Astrocyte (in vitro differentiated cells and primary cell): ENCODE measurements around the gene PKP3. TPM values are rescaled to one million over a fixed set of nuclear protein-coding genes. Genes with fewer than 3 reads are reported as not detected.
"Not testable (repeated sequence)": the region's sequence is repeated elsewhere in the genome, so short reads cannot be mapped to it uniquely, and the experiment has no call there.

Source experiments
- DNase-seq: peaks from one replicate; pipeline ENCODE4 v3.0.0-alpha.2; 2010; ENCODE audit warnings: low read depth
- FAIRE-seq: peaks from 2 replicates; lab custom pipeline; 2011; peaks lifted over from hg19 to GRCh38; lab: Jason Lieb, UNC
- H2AFZ ChIP-seq: 2 replicates; pipeline ENCODE4 v1.6.0; 2012; ENCODE audit warnings: low read depth, low read length, inconsistent platforms
- H3K27ac ChIP-seq: 2 replicates; pipeline ENCODE4 v1.5.1; 2011; ENCODE audit warnings: low read depth, low read length, inconsistent platforms
- H3K27me3 ChIP-seq: 2 replicates; pipeline ENCODE4 v1.6.0; 2011; ENCODE audit warnings: low read length, inconsistent platforms; ENCODE audit not compliant: insufficient read depth
- H3K36me3 ChIP-seq: 2 replicates; pipeline ENCODE4 v1.5.1; 2011; ENCODE audit warnings: low read length, inconsistent platforms; ENCODE audit not compliant: insufficient read depth
- H3K4me1 ChIP-seq: 2 replicates; pipeline ENCODE4 v1.5.1; 2011; ENCODE audit warnings: low read length, inconsistent platforms; ENCODE audit not compliant: insufficient read depth
- H3K4me2 ChIP-seq: 2 replicates; pipeline ENCODE4 v1.6.0; 2012; ENCODE audit warnings: low read length, inconsistent platforms
- H3K4me3 ChIP-seq: 2 replicates; pipeline ENCODE4 v1.5.1; 2011; ENCODE audit warnings: low read depth, mild to moderate bottlenecking, low read length, inconsistent platforms; ENCODE audit not compliant: insufficient read depth
- H3K79me2 ChIP-seq: 2 replicates; pipeline ENCODE4 v1.6.0; 2012; ENCODE audit warnings: mild to moderate bottlenecking, low read length, inconsistent platforms; ENCODE audit not compliant: insufficient read depth
- H3K9ac ChIP-seq: 2 replicates; pipeline ENCODE4 v1.6.0; 2012; ENCODE audit warnings: mild to moderate bottlenecking, low read length, inconsistent platforms
- H3K9me3 ChIP-seq: 2 replicates; pipeline ENCODE4 v1.5.1; 2012; ENCODE audit warnings: low read depth, mild to moderate bottlenecking, low read length, inconsistent platforms; ENCODE audit not compliant: insufficient read depth
- H4K20me1 ChIP-seq: 2 replicates; pipeline ENCODE4 v1.6.0; 2012; ENCODE audit warnings: low read length, inconsistent platforms; ENCODE audit not compliant: insufficient read depth
- H3K27ac Mint-ChIP-seq: one replicate; pipeline ENCODE4 v1.8.0; 2021; ENCODE audit warnings: mild to moderate bottlenecking, mixed read lengths; ENCODE audit not compliant: unreplicated experiment
- H3K27me3 Mint-ChIP-seq: one replicate; pipeline ENCODE4 v1.8.0; 2021; ENCODE audit warnings: low read depth, mixed read lengths; ENCODE audit not compliant: unreplicated experiment
- H3K36me3 Mint-ChIP-seq: one replicate; pipeline ENCODE4 v1.8.0; 2021; ENCODE audit warnings: low read depth, mixed read lengths; ENCODE audit not compliant: unreplicated experiment
- H3K4me1 Mint-ChIP-seq: one replicate; pipeline ENCODE4 v1.8.0; 2021; ENCODE audit warnings: low read depth, mixed read lengths; ENCODE audit not compliant: unreplicated experiment
- H3K4me3 Mint-ChIP-seq: one replicate; pipeline ENCODE4 v1.8.0; 2021; ENCODE audit warnings: mild to moderate bottlenecking, moderate library complexity, mixed read lengths; ENCODE audit not compliant: unreplicated experiment
- H3K9me3 Mint-ChIP-seq: one replicate; pipeline ENCODE4 v1.8.0; 2021; ENCODE audit warnings: mild to moderate bottlenecking, mixed read lengths; ENCODE audit not compliant: unreplicated experiment
- EZH2 ChIP-seq: IDR thresholded peaks from 2 replicates; pipeline ENCODE4 v1.6.1; 2012; ENCODE audit warnings: mild to moderate bottlenecking, low read length, inconsistent platforms; ENCODE audit not compliant: insufficient read depth
- total RNA-seq: library from RNA; stranded (reverse); gene quantifications from 2 replicates; pipeline ENCODE4 v1.2.1, GENCODE V29; 2021
- TF ChIP-seq, protein P1 (sequence below): IDR thresholded peaks from 2 replicates; pipeline ENCODE4 v1.5.1; 2011; ENCODE audit warnings: low read depth, mild to moderate bottlenecking, inconsistent platforms, low read length, moderate library complexity; ENCODE audit not compliant: insufficient read depth

Gene PKP3
- total RNA-seq, 1 donor from 2014 or later: 2.1 TPM

DNA sequence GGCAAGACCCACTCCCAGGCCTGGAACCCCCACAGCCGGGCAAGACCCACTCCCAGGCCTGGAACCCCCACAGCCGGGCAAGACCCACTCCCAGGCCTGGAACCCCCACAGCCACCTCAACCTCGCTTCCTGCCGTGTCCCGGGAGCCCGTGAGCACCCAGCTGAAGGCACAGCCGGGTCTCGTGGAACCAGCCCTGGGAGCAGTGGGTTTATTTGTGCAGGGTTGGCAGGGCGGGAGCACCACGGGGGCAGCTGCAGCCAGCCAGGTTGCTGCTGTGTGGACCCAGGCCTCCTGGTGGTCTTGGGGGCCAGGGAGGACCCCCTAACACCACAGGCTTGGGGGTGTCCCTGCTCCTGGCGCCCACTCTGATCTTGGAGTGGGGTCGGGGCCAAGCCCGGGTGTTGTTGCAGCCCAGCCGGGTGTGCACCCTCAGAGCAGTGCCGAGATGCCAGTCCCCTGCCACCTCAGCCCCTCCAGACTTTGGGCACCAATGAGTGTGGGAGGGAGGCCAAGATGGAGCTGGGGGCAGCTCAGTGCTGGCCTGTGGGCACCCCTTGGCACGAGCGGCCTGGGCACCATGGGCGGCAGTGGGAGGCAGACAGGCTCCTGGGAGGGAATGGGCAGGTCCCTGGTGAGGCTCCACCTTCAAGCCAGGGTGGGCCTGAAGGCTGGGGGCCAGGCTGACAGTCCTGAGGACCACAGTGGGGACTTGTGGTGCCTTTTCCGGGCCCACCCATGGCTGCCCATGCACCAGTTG is 8.2 kb upstream of the PKP3 start:
- no peak overlapping the region for H3K27ac Mint-ChIP-seq
- FAIRE-seq: no peak

DNA sequence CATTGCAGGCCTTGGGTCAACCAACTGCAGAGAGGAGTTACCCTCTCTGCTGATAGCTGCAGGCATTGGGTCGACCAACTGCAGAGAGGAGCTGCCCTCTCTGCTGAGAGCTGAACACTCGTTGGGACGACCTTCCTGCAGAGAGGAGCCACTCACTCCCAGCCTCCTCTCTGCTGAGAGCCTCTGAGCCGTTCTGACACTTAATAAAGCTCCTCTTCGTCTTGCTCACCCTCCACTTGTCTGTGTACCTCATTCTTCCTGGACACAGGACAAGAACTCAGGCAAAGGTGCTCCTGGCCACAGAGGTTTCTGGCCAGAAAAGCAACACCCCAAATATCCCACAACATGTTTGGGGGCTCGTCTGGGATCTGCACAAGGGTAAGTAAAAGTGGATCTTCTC is 7.5 kb upstream of the PKP3 start:
- Mint-ChIP-seq H3K27me3 (peaks cover 20% of the 10 kb centered on the region), H3K4me1 (no peaks in the 10 kb centered on the region), H3K36me3 (peaks cover 19% of the 10 kb centered on the region), H3K4me3 (no peak overlapping the region), H3K9me3 (peaks cover 18% of the 10 kb centered on the region), H3K27ac (no peak overlapping the region)
- H4K20me1 ChIP-seq: no peaks in the 10 kb centered on the region
- no peak overlapping the region for H3K9ac ChIP-seq
- no peak overlapping the region for H3K27ac ChIP-seq
- H3K27me3 ChIP-seq: no peaks in the 10 kb centered on the region
- no peaks in the 10 kb centered on the region for H3K36me3 ChIP-seq
- FAIRE-seq: no peak
- no peak overlapping the region for H3K4me3 ChIP-seq
- no peak overlapping the region for H3K4me2 ChIP-seq
- H3K4me1 ChIP-seq: no peaks in the 10 kb centered on the region
- peaks cover 13% of the 10 kb centered on the region for H3K9me3 ChIP-seq
- TF ChIP-seq, protein P1, sequence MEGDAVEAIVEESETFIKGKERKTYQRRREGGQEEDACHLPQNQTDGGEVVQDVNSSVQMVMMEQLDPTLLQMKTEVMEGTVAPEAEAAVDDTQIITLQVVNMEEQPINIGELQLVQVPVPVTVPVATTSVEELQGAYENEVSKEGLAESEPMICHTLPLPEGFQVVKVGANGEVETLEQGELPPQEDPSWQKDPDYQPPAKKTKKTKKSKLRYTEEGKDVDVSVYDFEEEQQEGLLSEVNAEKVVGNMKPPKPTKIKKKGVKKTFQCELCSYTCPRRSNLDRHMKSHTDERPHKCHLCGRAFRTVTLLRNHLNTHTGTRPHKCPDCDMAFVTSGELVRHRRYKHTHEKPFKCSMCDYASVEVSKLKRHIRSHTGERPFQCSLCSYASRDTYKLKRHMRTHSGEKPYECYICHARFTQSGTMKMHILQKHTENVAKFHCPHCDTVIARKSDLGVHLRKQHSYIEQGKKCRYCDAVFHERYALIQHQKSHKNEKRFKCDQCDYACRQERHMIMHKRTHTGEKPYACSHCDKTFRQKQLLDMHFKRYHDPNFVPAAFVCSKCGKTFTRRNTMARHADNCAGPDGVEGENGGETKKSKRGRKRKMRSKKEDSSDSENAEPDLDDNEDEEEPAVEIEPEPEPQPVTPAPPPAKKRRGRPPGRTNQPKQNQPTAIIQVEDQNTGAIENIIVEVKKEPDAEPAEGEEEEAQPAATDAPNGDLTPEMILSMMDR: no peak
- TF ChIP-seq EZH2: no peak
- no peak for DNase-seq
- H2AFZ ChIP-seq: no peak overlapping the region
- H3K79me2 ChIP-seq: no peaks in the 10 kb centered on the region

More for the DNA sequence above, 8.2 kb upstream of the PKP3 start:
- H3K36me3 ChIP-seq: no peaks in the 10 kb centered on the region
- H3K4me1 ChIP-seq: no peaks in the 10 kb centered on the region
- H3K4me3 Mint-ChIP-seq: no peak overlapping the region
- DNase-seq: no peak
- H4K20me1 ChIP-seq: no peaks in the 10 kb centered on the region
- no peak overlapping the region for H3K4me2 ChIP-seq
- no peak overlapping the region for H3K27ac ChIP-seq
- no peak for TF ChIP-seq EZH2
- TF ChIP-seq, protein P1: no peak
- H3K79me2 ChIP-seq: no peaks in the 10 kb centered on the region
- no peaks in the 10 kb centered on the region for H3K4me1 Mint-ChIP-seq
- peaks cover 13% of the 10 kb centered on the region for H3K9me3 ChIP-seq
- H3K27me3 Mint-ChIP-seq: peaks cover 20% of the 10 kb centered on the region
- H3K4me3 ChIP-seq: no peak overlapping the region
- peaks cover 19% of the 10 kb centered on the region for H3K36me3 Mint-ChIP-seq
- H3K9ac ChIP-seq: no peak overlapping the region
- H3K9me3 Mint-ChIP-seq: peaks cover 18% of the 10 kb centered on the region
- H3K27me3 ChIP-seq: no peaks in the 10 kb centered on the region
- H2AFZ ChIP-seq: no peak overlapping the region

GRCh38 chr11:387193-387793 is 6.7 kb upstream of the PKP3 start:
- Mint-ChIP-seq H3K27ac (no peak overlapping the region), H3K4me3 (no peak overlapping the region), H3K36me3 (peaks cover 16% of the 10 kb centered on the region), H3K9me3 (peaks cover 18% of the 10 kb centered on the region), H3K4me1 (no peaks in the 10 kb centered on the region), H3K27me3 (peaks cover 20% of the 10 kb centered on the region)
- Histone ChIP-seq H3K9me3 (peaks cover 13% of the 10 kb centered on the region), H3K79me2 (no peaks in the 10 kb centered on the region), H2AFZ (no peak overlapping the region), H3K9ac (no peak overlapping the region), H3K36me3 (no peaks in the 10 kb centered on the region), H3K27me3 (no peaks in the 10 kb centered on the region), H3K27ac (no peak overlapping the region), H3K4me2 (no peak overlapping the region), H3K4me1 (no peaks in the 10 kb centered on the region), H4K20me1 (no peaks in the 10 kb centered on the region), H3K4me3 (no peak overlapping the region)
- TF ChIP-seq, protein P1: no peak
- no peak for TF ChIP-seq EZH2
- no peak for DNase-seq
- no peak for FAIRE-seq

GRCh38 chr11:389369-389768 is 4.6 kb upstream of the PKP3 start:
- peaks cover 15% of the 10 kb centered on the region for H3K4me1 ChIP-seq
- not testable (repeated sequence) for H2AFZ ChIP-seq, H3K9ac ChIP-seq, H4K20me1 ChIP-seq, H3K27ac Mint-ChIP-seq, DNase-seq, FAIRE-seq, H3K36me3 Mint-ChIP-seq, H3K4me1 Mint-ChIP-seq, H3K79me2 ChIP-seq, H3K4me2 ChIP-seq, H3K4me3 Mint-ChIP-seq, H3K4me3 ChIP-seq, H3K27ac ChIP-seq, H3K27me3 ChIP-seq, H3K36me3 ChIP-seq
- H3K9me3 ChIP-seq: peaks cover 13% of the 10 kb centered on the region
- Mint-ChIP-seq H3K27me3 (peaks cover 18% of the 10 kb centered on the region), H3K9me3 (peaks cover 17% of the 10 kb centered on the region)
